CD4-positive, alpha-beta T cell treated with Interferon alpha-2 for 1 hour (primary cell): ENCODE data around the gene AP2A2.
A peak's percentile ranks its signal among the peaks of the same experiment; 100 is the strongest.

Experiments used
- DNase-seq, 2 donors: peaks; one replicate each; pipeline ENCODE4 v3.0.0-alpha.2; 2020 to 2022

AP2A2 gene

DNA sequence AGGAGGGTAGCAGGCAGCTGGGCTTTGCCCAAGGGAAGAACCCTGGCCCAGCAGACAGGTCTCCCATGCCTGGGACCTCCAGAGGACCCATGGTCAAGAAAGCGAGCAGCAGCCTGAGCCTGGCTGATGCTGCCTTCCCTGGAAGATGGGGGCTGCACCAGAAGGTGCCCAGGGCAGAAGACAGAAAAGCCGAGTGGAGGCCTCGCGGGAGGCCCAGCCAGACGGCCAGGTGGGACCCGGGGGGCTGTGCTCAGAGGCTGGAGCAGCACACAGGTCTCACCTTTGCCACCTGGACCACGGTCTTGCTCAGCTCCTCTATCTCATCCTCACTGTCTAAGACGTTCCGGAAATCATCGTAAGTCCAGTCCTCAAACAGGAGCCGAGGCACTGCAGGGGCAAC, 25.9 kb upstream of the AP2A2 start:
- no peak for DNase-seq

GRCh38 chr11:900545-900944, 25.1 kb upstream of the AP2A2 start:
- DNase-seq = no peak

GRCh38 chr11:901452-902061, 24.1 kb upstream of the AP2A2 start:
- DNase-seq = no peak

- no peak for DNase-seq
Measured at GRCh38 chr11:904380-904779, 21.3 kb upstream of the AP2A2 start.

DNA sequence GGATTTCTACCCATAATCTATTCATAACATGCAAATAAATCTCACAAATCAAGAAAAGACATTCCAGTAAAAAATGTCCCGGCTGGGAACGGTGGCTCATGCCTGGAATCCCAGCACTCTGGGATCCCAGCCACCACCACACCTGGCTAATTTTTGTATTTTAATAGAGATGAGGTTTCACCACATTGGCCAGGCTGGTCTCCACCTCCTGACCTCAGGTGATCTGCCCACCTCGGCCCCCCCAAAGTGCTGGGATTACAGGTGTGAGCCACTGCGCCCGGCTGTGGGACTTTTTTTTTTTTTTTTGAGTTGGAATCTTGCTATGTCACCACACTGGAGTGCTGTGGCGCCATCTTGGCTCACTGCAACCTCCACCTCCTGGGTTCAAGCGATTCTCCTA, 19.7 kb upstream of the AP2A2 start:
- DNase-seq = no peak

DNA sequence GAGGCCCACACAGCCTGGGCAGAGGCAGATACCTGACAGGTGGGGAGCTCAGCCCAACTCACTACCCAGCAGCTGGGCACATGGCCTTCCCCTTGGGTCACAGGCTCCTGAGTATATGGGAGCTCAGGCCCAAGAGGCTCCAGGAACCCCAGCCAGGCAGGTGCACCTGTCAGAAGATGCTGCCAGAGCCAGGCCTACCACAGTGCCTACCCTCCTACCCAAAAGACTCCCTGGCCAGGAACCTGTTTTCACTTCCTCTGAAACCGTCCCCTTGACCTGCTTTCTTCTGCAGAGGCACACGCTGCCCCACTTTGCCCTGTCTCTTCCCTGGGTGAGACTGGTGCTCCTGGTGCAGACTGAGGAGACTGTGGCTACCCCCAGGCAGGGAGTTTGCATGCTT, 18.0 kb upstream of the AP2A2 start:
- no peak for DNase-seq

GRCh38 chr11:908273-908672, 17.4 kb upstream of the AP2A2 start:
- DNase-seq = no peak

DNA sequence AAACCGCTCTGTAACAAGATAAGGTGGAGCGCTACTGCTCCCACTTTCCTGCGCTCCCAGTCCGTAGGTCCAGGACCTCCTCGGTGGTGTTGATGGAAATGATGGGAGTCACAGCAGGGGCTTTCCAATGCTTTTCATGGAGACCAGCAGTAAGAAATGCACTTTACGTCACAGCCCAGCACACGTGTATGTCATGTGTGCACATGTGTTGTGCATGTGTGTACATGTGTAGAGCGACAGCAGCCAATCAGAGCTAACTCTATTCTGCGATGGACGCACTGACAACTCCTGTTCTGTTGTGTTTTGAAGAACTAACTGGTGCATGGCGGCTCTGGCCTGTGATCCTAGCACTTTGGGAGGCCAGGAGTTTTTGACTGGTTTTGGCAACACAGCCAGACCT, 16.3 kb upstream of the AP2A2 start:
- no peak for DNase-seq

DNA sequence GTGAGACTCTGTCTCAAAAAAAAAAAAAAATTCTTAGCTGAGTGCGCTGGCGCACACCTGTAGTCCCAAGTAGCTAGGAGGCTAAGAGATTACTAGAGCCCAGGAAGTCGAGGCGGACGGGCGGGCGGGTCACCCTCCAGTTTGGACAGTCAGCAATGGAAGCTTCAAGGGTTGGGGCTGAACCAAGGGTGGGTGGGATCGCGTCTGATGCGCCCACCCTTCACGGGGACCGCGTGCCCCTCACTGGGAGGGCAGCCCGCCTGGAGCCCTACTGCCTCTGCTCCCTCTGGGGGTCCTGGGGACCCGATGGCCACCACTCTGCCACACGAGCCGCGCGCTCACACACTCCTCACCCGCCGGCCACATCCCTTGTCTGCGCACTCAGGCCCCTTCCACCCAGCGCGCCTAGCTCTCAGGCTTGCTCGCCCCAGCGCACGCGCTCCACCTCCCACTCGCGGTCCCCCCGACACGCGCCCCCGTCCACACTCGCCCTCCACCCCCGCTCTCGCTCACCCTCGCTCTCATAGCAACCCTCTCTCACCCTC, 15.6 kb upstream of the AP2A2 start:
- no peak for DNase-seq

GRCh38 chr11:910589-911030, 15.1 kb upstream of the AP2A2 start, which contains the start of gene CHID1:
Gene CHID1 (minus strand): TSS chr11:910810. CDS start chr11:904816, 5,994 bp downstream.
- peak; percentile 83 to 88 for DNase-seq

DNA sequence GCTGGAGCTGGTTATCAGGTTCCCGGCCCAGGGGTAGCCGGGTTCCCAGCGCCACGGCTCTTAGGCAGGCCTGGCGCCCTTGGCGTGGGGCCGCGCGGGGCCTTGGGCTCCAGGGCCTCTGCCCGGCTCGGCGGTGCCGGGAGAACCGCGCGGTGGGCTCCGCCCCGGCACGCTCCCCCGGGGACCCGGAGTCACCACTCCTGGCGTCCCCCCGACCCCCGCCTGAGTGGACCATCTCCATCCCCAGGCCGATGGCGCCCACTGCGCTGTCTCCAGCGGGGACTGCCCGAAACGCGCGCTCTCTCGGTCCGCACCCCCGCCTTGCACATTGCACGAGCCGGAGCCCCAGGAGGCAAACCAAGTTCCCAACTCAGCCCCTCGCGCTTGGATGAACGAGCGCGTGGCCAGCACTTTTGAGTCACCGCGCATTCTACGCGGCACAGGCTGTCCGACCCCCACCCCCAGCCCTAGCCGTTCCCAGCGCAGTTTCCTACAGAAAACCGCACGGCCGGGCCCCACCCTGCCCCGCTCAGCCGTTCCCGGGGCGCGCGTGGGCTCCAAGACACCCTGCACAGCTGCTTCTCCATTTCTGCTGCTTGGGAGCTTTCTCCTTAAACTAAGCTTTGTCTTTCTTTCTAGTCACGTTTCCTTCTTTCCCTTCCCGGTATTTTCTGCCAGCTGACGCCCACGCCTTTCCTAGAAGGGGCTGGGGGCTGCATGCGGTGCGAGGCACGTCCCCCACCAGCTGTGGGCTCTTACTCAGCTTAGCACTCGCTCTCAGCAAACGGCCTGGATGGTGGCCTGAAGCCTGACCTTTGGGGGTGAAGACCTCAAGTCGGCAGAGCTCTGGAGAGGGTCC, 14.4 kb upstream of the AP2A2 start:
- no peak for DNase-seq

GRCh38 chr11:911890-912219, 13.8 kb upstream of the AP2A2 start:
- no peak for DNase-seq

DNA sequence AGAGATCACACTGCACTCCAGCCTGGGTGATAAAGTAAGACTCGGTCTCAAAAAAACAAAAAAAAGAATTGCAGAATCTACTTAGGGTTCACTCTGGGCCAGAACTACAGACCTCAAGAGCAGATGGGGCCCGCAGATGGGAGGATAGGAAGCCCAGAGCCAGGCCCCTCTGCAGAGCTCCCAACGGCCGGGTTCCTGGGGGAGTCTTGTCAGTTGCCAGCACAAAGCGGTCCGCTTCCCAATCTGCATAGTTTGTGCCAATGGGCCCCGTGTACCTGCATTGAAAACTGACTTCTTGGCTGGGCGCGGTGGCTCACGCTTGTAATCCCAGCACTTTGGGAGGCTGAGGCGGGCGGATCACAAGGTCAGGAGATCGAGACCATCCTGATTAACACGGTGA, 13.4 kb upstream of the AP2A2 start:
- DNase-seq = no peak

GRCh38 chr11:913043-913442, 12.6 kb upstream of the AP2A2 start:
- no peak for DNase-seq

- DNase-seq = no peak
Measured at GRCh38 chr11:914204-914603, 11.5 kb upstream of the AP2A2 start.

DNA sequence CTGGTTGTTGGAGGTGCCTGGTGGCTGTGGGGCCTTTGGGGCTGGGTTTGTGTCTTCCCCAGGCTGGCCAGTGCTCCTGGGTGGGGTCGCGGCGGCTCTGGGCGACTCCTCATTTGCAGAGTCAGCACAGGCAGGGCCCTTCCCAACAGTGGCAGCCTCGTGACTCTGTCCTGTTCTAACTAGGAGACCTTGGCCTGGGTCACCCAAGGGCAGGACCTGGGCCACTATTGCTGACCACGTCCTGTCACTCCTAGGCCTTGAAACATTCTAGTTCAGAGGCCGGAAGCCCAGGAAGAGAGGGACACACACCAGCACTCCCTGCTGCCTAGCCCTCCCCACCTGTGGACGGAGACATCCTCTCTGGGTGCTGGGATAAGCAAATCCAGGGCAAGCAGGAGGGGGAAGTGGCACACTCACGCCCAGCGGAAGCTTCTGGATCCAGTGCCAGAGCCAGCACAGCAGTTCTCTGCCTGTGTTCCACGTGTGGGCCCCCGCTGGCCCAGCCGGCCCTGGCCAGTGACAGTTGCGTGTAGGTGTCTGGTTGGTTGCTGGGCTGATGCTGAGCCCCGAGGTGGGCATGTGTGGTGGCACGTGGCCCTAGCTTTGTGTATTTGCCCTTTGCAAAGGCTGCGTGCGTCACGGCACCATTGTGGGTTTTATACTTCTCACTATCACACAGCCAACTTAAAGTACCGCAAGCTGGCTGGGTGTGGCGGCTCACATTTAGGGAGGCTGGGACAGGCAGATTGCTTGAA, 10.7 kb upstream of the AP2A2 start:
- DNase-seq = no peak

GRCh38 chr11:917426-917825, 8.2 kb upstream of the AP2A2 start:
- DNase-seq = no peak

GRCh38 chr11:921921-922678, 3.6 kb upstream of the AP2A2 start:
- no peak for DNase-seq

- no peak for DNase-seq
Measured at GRCh38 chr11:923691-924405, 1.8 kb upstream of the AP2A2 start.

DNA sequence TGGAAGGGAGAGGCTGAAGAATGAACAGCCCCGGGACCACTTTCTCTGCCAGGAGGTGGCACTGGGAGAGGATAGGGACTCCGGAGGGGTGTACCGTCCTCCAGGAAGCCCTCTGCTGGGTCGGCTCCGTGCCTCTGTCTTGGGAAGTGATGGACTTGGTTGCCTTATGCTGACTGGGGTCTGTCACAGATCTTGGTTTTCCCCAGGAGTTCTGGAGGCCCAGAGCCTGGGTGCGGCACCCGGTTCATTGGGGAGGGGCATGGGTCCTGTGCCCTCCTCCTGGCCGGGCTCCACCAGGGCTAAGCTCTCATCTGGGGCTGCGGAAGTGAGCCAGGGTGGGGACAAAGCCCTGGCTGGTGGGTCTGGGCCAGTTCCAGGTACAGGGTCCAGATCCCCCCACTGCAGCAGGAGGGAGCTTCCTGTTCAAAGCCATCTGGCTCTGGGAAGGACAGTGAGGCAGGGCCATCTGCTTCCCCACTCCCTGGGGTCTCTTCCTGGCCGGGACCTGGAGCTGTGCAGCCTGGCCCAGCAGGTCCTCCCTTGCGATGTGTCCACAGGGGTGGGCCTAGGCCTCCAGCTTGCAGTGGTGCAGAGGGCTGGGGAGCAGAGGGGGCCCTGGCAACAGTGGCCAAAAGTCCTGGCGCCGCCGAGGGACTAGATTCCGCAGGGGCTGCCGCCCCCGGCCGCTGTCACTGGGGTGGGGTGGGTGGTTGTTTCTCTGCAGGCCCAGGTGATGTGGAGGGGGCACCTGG, 1.1 kb upstream of the AP2A2 start:
- no peak for DNase-seq

GRCh38 chr11:925158-925495, 543 bp upstream of the AP2A2 start:
- DNase-seq = no peak
